ENCODE results near the gene RNF224.
"Not testable (repeated sequence)": the region's sequence is repeated elsewhere in the genome, so short reads cannot be mapped to it uniquely, and the experiment has no call there.

Gene RNF224

GRCh38 chr9:137234758-137235423 is 7.6 kb downstream of the RNF224 start:
- no peak overlapping the region for H3K4me3 ChIP-seq (ENCODE audit: low read length)
- DNase-seq (ENCODE audit: low read depth, low spot score) = no peak

- no peak for DNase-seq (ENCODE audit: low read depth, low spot score)
- H3K4me3 ChIP-seq (ENCODE audit: low read length) = no peak overlapping the region
Observed at GRCh38 chr9:137235424-137236237, 8.3 kb downstream of the RNF224 start.

- DNase-seq (ENCODE audit: low read depth, low spot score) = peak; percentile 76
- 0 out of 2 replicates have a peak overlapping the region, but pooled peaks have one; percentile 9 for H3K4me3 ChIP-seq (ENCODE audit: low read length)
Observed at GRCh38 chr9:137236238-137236935, 9.1 kb downstream of the RNF224 start.

- 0 out of 2 replicates have a peak overlapping the region, but pooled peaks have one; percentile 9 for H3K4me3 ChIP-seq (ENCODE audit: low read length)
Observed at GRCh38 chr9:137236936-137237421, 9.7 kb downstream of the RNF224 start.

GRCh38 chr9:137237759-137238726 is 10.7 kb downstream of the RNF224 start:
- H3K4me3 ChIP-seq (ENCODE audit: low read length) = no peak overlapping the region
- no peak for DNase-seq (ENCODE audit: low read depth, low spot score)

More at GRCh38 chr9:137236936-137237421, 9.7 kb downstream of the RNF224 start:
- no peak for DNase-seq (ENCODE audit: low read depth, low spot score)

GRCh38 chr9:137239541-137240200 is 12.4 kb downstream of the RNF224 start:
- peak overlapping the region; percentile 67 for H3K4me3 ChIP-seq (ENCODE audit: low read length)
- not testable (repeated sequence) for DNase-seq (ENCODE audit: low read depth, low spot score)

- peak; percentile 58 for DNase-seq (ENCODE audit: low read depth, low spot score)
- H3K4me3 ChIP-seq (ENCODE audit: low read length) = peak overlapping the region; percentile 67
Observed at GRCh38 chr9:137240318-137240840, 13.1 kb downstream of the RNF224 start.

GRCh38 chr9:137240841-137241489 is 13.7 kb downstream of the RNF224 start, which contains the start of gene TUBB4B:
Gene TUBB4B, plus strand, starts transcription at chr9:137241287. Its CDS starts 74 bp downstream, at chr9:137241361.
- peak; percentile 100 for DNase-seq (ENCODE audit: low read depth, low spot score)
- peak within 1 kb of the TSS; percentile 76 for H3K4me3 ChIP-seq (ENCODE audit: low read length)

- no peak for DNase-seq (ENCODE audit: low read depth, low spot score)
Observed at GRCh38 chr9:137241490-137242268, 14.4 kb downstream of the RNF224 start.

GRCh38 chr9:137242269-137243203 is 15.2 kb downstream of the RNF224 start:
- H3K4me3 ChIP-seq (ENCODE audit: low read length) = peak overlapping the region; percentile 76
- no peak for DNase-seq (ENCODE audit: low read depth, low spot score)

More at GRCh38 chr9:137241490-137242268, 14.4 kb downstream of the RNF224 start:
- peak overlapping the region; percentile 76 for H3K4me3 ChIP-seq (ENCODE audit: low read length)

- H3K4me3 ChIP-seq (ENCODE audit: low read length) = not testable (repeated sequence)
Observed at GRCh38 chr9:137243266-137243625, 15.9 kb downstream of the RNF224 start.

GRCh38 chr9:137243626-137244485 is 16.6 kb downstream of the RNF224 start:
- no peak overlapping the region for H3K4me3 ChIP-seq (ENCODE audit: low read length)
- DNase-seq (ENCODE audit: low read depth, low spot score) = no peak

More at GRCh38 chr9:137243266-137243625, 15.9 kb downstream of the RNF224 start:
- DNase-seq (ENCODE audit: low read depth, low spot score) = not testable (repeated sequence)

- H3K4me3 ChIP-seq (ENCODE audit: low read length) = no peak overlapping the region
- DNase-seq (ENCODE audit: low read depth, low spot score) = no peak
Observed at GRCh38 chr9:137244486-137245449, 17.5 kb downstream of the RNF224 start.
